Neural progenitor cell (in vitro differentiated cells): ENCODE data around the gene IL17C. TPM values are rescaled to one million over a fixed set of nuclear protein-coding genes. Genes with fewer than 3 reads are reported as not detected.

ENCODE experiments used
- DNase-seq: peaks from one replicate; pipeline ENCODE4 v3.0.0-alpha.2; 2016; ENCODE audit warnings: low spot score
- H2AFZ ChIP-seq: fragments of 200-600 bp; sonication (generic); replicated peaks from 2 replicates; pipeline ENCODE4 v1.6.1; 2016; ENCODE audit warnings: antibody characterized with exemption
- H3F3A ChIP-seq: fragments of 200-600 bp; sonication (generic); 2 replicates; pipeline ENCODE4 v1.6.1; 2016; ENCODE audit warnings: antibody characterized with exemption, low read depth
- H3K27ac ChIP-seq: fragments of 200-600 bp; sonication (generic); 2 replicates; pipeline ENCODE4 v1.5.1; 2016; ENCODE audit warnings: mild to moderate bottlenecking
- H3K27me3 ChIP-seq: fragments of 200-600 bp; sonication (generic); 2 replicates; pipeline ENCODE4 v1.6.1; 2016; ENCODE audit warnings: mild to moderate bottlenecking, moderate library complexity
- H3K36me3 ChIP-seq: fragments of 200-600 bp; sonication (generic); 2 replicates; pipeline ENCODE4 v1.5.1; 2016
- H3K4me1 ChIP-seq: fragments of 200-600 bp; sonication (generic); 2 replicates; pipeline ENCODE4 v1.6.1; 2016; ENCODE audit warnings: mixed run types
- H3K4me2 ChIP-seq: fragments of 200-600 bp; sonication (generic); 2 replicates; pipeline ENCODE4 v1.6.1; 2016
- H3K4me3 ChIP-seq: fragments of 200-600 bp; sonication (generic); 2 replicates; pipeline ENCODE4 v1.5.1; 2016
- H3K79me2 ChIP-seq: fragments of 200-600 bp; sonication (generic); 2 replicates; pipeline ENCODE4 v1.6.1; 2016; ENCODE audit warnings: low read depth
- H3K9ac ChIP-seq: fragments of 200-600 bp; sonication (generic); 2 replicates; pipeline ENCODE4 v1.6.1; 2016
- H3K9me3 ChIP-seq: fragments of 200-600 bp; sonication (generic); 2 replicates; pipeline ENCODE4 v1.5.1; 2016; ENCODE audit warnings: low read depth
- H4K20me1 ChIP-seq: fragments of 200-600 bp; sonication (generic); 2 replicates; pipeline ENCODE4 v1.6.1; 2016; ENCODE audit warnings: low read depth
- H3K27ac Mint-ChIP-seq: 3 replicates; pipeline ENCODE4 v1.8.0; 2021; ENCODE audit warnings: mixed read lengths
- H3K27me3 Mint-ChIP-seq: 2 replicates; pipeline ENCODE4 v1.8.0; 2022; ENCODE audit warnings: low read depth, mild to moderate bottlenecking, inconsistent platforms, moderate library complexity, mixed read lengths; ENCODE audit not compliant: insufficient read depth
- H3K36me3 Mint-ChIP-seq: 3 replicates; pipeline ENCODE4 v1.8.0; 2021; ENCODE audit warnings: mixed read lengths
- H3K4me1 Mint-ChIP-seq: 3 replicates; pipeline ENCODE4 v1.8.0; 2021; ENCODE audit warnings: mixed read lengths
- H3K4me3 Mint-ChIP-seq: 3 replicates; pipeline ENCODE4 v1.8.0; 2021; ENCODE audit warnings: mild to moderate bottlenecking, moderate library complexity, mixed read lengths
- H3K9me3 Mint-ChIP-seq: 3 replicates; pipeline ENCODE4 v1.8.0; 2020; ENCODE audit warnings: mixed read lengths
- EZH2 ChIP-seq: fragments of 200-600 bp; sonication (generic); IDR thresholded peaks from 2 replicates; pipeline ENCODE4 v1.6.1; 2017; ENCODE audit warnings: antibody characterized with exemption, mild to moderate bottlenecking, moderate library complexity
- EZH2phosphoT487 ChIP-seq: fragments of 200-600 bp; sonication (generic); IDR thresholded peaks from 2 replicates; pipeline ENCODE4 v1.6.1; 2017; ENCODE audit warnings: antibody characterized with exemption
- total RNA-seq: library from RNA; depleted of rRNA; stranded (reverse); fragments of >200 nt; gene quantifications from 2 replicates; pipeline ENCODE4 v1.2.3, GENCODE V29; 2015; ENCODE audit warnings: low replicate concordance
- TF ChIP-seq, protein P1 (sequence below): fragments of 200-600 bp; sonication (generic); IDR thresholded peaks from 2 replicates; pipeline ENCODE4 v1.5.1; 2017; ENCODE audit warnings: antibody characterized with exemption, mild to moderate bottlenecking

Gene IL17C
- total RNA-seq, 1 donor from 2014 or later, result not detected

DNA sequence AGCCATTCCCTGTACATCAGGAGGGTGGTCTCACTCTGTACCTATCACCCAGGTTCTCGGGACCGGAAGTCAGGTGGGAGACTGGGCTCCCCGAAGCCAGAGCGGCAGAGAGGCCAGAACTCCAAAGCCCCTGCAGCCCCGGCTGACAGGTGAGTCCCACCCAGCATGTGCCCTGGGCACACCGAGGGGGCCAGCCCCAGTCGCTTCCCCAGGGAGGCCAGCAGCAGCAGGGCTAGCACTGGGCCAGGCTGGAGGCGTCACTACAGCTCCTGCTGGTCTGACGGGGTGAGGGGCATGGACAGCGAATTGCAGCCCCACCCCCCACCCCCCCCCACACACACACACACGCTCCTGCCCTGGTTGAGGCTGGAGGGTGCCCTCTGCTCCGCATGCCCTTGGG is 7.9 kb upstream of the IL17C start:
- no peaks in the 10 kb centered on the region for H3K79me2 ChIP-seq
- no peaks in the 10 kb centered on the region for H3K9me3 ChIP-seq
- no peak overlapping the region for H2AFZ ChIP-seq
- Mint-ChIP-seq H3K4me1 (no peaks in the 10 kb centered on the region), H3K27me3 (peaks cover 7% of the 10 kb centered on the region), H3K36me3 (peaks cover 5% of the 10 kb centered on the region), H3K4me3 (no peak overlapping the region), H3K27ac (no peak overlapping the region), H3K9me3 (no peaks in the 10 kb centered on the region)
- TF ChIP-seq EZH2 (no peak), EZH2phosphoT487 (no peak)
- TF ChIP-seq, protein P1, sequence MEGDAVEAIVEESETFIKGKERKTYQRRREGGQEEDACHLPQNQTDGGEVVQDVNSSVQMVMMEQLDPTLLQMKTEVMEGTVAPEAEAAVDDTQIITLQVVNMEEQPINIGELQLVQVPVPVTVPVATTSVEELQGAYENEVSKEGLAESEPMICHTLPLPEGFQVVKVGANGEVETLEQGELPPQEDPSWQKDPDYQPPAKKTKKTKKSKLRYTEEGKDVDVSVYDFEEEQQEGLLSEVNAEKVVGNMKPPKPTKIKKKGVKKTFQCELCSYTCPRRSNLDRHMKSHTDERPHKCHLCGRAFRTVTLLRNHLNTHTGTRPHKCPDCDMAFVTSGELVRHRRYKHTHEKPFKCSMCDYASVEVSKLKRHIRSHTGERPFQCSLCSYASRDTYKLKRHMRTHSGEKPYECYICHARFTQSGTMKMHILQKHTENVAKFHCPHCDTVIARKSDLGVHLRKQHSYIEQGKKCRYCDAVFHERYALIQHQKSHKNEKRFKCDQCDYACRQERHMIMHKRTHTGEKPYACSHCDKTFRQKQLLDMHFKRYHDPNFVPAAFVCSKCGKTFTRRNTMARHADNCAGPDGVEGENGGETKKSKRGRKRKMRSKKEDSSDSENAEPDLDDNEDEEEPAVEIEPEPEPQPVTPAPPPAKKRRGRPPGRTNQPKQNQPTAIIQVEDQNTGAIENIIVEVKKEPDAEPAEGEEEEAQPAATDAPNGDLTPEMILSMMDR, result no peak
- peaks cover 17% of the 10 kb centered on the region for H3K27me3 ChIP-seq
- H3F3A ChIP-seq, result peaks cover 32% of the 10 kb centered on the region
- no peak overlapping the region for H3K9ac ChIP-seq
- no peak overlapping the region for H3K4me2 ChIP-seq
- peaks cover 4% of the 10 kb centered on the region for H3K4me1 ChIP-seq
- DNase-seq, result no peak
- H3K36me3 ChIP-seq, result no peaks in the 10 kb centered on the region
- H4K20me1 ChIP-seq, result peaks cover 26% of the 10 kb centered on the region
- H3K4me3 ChIP-seq, result no peak overlapping the region
- H3K27ac ChIP-seq, result no peak overlapping the region

DNA sequence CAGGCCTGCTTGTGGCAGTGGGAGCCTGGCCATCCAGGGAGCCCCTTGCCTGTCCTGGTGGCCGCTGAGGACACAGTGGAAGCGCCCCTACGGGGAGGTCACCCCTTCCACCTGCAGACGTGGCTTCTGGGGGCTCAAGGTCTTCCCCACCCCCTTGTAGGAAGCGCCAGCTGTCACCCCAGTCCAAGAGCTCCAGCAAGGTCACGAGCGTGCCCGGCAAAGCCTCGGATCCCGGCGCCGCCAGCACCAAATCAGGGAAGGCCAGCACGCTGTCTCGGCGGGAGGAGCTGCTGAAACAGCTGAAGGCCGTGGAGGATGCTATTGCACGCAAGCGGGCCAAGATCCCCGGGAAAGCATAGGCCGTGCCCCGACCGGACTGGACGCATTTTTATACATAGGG is 7.4 kb upstream of the IL17C start:
- peaks cover 31% of the 10 kb centered on the region for H4K20me1 ChIP-seq
- H3K4me1 ChIP-seq, result peaks cover 4% of the 10 kb centered on the region
- Mint-ChIP-seq H3K27ac (no peak overlapping the region), H3K4me3 (no peak overlapping the region), H3K4me1 (no peaks in the 10 kb centered on the region), H3K27me3 (peaks cover 7% of the 10 kb centered on the region), H3K9me3 (no peaks in the 10 kb centered on the region), H3K36me3 (peaks cover 5% of the 10 kb centered on the region)
- no peak overlapping the region for H3K9ac ChIP-seq
- H3K27me3 ChIP-seq, result peaks cover 22% of the 10 kb centered on the region
- no peak for DNase-seq
- H2AFZ ChIP-seq, result no peak overlapping the region
- no peaks in the 10 kb centered on the region for H3K79me2 ChIP-seq
- no peaks in the 10 kb centered on the region for H3K9me3 ChIP-seq
- no peaks in the 10 kb centered on the region for H3K36me3 ChIP-seq
- no peak overlapping the region for H3K4me3 ChIP-seq
- H3F3A ChIP-seq, result peaks cover 32% of the 10 kb centered on the region
- H3K27ac ChIP-seq, result no peak overlapping the region
- H3K4me2 ChIP-seq, result no peak overlapping the region
- TF ChIP-seq EZH2, result no peak
- TF ChIP-seq, protein P1, result no peak
- TF ChIP-seq EZH2phosphoT487, result no peak

DNA sequence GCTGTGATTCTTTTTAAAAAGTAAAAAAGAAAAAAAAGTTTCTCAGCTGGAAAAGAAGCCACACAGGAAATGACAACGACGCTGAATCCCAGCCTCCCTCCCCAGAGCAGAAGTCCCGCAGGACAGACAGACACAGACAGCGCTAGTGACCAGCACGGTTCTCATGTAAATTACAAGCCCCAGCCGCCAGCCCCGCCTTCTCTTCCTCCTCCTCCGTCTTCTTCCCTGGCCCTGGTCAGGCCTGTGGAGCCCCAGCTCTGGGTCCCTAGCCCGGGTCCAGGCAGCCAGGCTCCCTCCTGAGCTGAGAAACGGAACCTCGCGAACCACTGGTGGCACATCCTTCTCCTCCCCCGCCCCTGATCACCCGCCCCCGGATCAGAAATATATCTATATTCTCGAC is 7.0 kb upstream of the IL17C start:
- Mint-ChIP-seq H3K27me3 (peaks cover 5% of the 10 kb centered on the region), H3K4me3 (no peak overlapping the region), H3K9me3 (no peaks in the 10 kb centered on the region), H3K4me1 (no peaks in the 10 kb centered on the region), H3K36me3 (peaks cover 5% of the 10 kb centered on the region), H3K27ac (no peak overlapping the region)
- Histone ChIP-seq H3K27ac (no peak overlapping the region), H3K9me3 (no peaks in the 10 kb centered on the region), H3F3A (peaks cover 32% of the 10 kb centered on the region), H3K4me2 (no peak overlapping the region), H3K4me3 (no peak overlapping the region), H3K4me1 (peaks cover 4% of the 10 kb centered on the region), H2AFZ (no peak overlapping the region), H3K9ac (no peak overlapping the region), H4K20me1 (peaks cover 33% of the 10 kb centered on the region), H3K27me3 (peaks cover 26% of the 10 kb centered on the region), H3K79me2 (no peaks in the 10 kb centered on the region), H3K36me3 (no peaks in the 10 kb centered on the region)
- TF ChIP-seq, protein P1, result no peak
- TF ChIP-seq EZH2phosphoT487, result no peak
- TF ChIP-seq EZH2, result no peak
- DNase-seq, result no peak
